H1 (cell line): ENCODE data around the gene GLT8D1. TPM values are rescaled to one million over a fixed set of nuclear protein-coding genes. Genes with fewer than 3 reads are reported as not detected.
A peak's percentile ranks its signal among the peaks of the same experiment; 100 is the strongest.

Experiments
- CTCF ChIA-PET: fragments of 300-600 bp; sonication (Branson Sonifier 250); formaldehyde crosslinking; loops from one replicate; lab custom pipeline; 2021; ENCODE audit not compliant: partially characterized antibody; lab: Charles Lee
- POLR2A ChIA-PET: fragments of 300-600 bp; sonication (Branson Sonifier 250); formaldehyde crosslinking; loops from one replicate; lab custom pipeline; 2021; ENCODE audit warnings: inconsistent platforms; ENCODE audit not compliant: partially characterized antibody; lab: Charles Lee
- DNase-seq, 2 experiments: peaks; one replicate each; pipeline versions ENCODE4 v3.0.0 to v3.0.0-alpha.2; 2010 to 2022; ENCODE audit warnings: low spot score in 2 of 2, low read depth in 1 of 2, mixed read lengths in 1 of 2
- FAIRE-seq: peaks from 2 replicates; lab custom pipeline; 2011; peaks lifted over from hg19 to GRCh38; lab: Jason Lieb, UNC
- H2AFZ ChIP-seq: 2 replicates; pipeline ENCODE4 v1.8.1; 2012; ENCODE audit warnings: low read length, inconsistent platforms
- H2AK5ac ChIP-seq: 2 replicates; pipeline ENCODE4 v1.6.1; 2013; ENCODE audit warnings: low read depth, low read length
- H2BK120ac ChIP-seq: replicated peaks from 2 replicates; pipeline ENCODE3; 2013; ENCODE audit warnings: low read depth, low read length, inconsistent platforms
- H2BK12ac ChIP-seq: 2 replicates; pipeline ENCODE4 v1.6.1; 2013; ENCODE audit warnings: low read depth, low read length
- H2BK15ac ChIP-seq: 2 replicates; pipeline ENCODE4 v1.6.1; 2013; ENCODE audit warnings: low read length
- H2BK20ac ChIP-seq: 2 replicates; pipeline ENCODE4 v1.6.1; 2013; ENCODE audit warnings: low read length
- H2BK5ac ChIP-seq: 2 replicates; pipeline ENCODE4 v1.6.1; 2013; ENCODE audit warnings: low read depth, low read length
- H3K14ac ChIP-seq: 2 replicates; pipeline ENCODE4 v1.6.1; 2013; ENCODE audit warnings: inconsistent platforms; ENCODE audit not compliant: insufficient read length
- H3K18ac ChIP-seq: 2 replicates; pipeline ENCODE4 v1.6.1; 2013; ENCODE audit warnings: low read length; ENCODE audit errors: extremely low read depth
- H3K23ac ChIP-seq: 2 replicates; pipeline ENCODE4 v1.6.1; 2013; ENCODE audit warnings: inconsistent platforms; ENCODE audit not compliant: insufficient read length
- H3K23me2 ChIP-seq: 2 replicates; pipeline ENCODE4 v1.6.1; 2013; ENCODE audit warnings: low read depth, low read length
- H3K27ac ChIP-seq: 2 replicates; pipeline ENCODE4 v1.6.1; 2011; ENCODE audit warnings: low read depth, low read length, inconsistent platforms
- H3K27me3 ChIP-seq, 4 experiments: replicated peaks in 1 of 4; 1 replicate in 1 of 4; 2 replicates in 3 of 4; pipeline versions ENCODE4 v1.6.1 to v1.8.1; 2011 to 2013; ENCODE audit warnings: low read length in 3 of 4, mild to moderate bottlenecking in 3 of 4, inconsistent platforms in 2 of 4, mixed read lengths in 2 of 4, moderate library complexity in 1 of 4; ENCODE audit not compliant: control insufficient read depth in 3 of 4, insufficient read depth in 3 of 4; ENCODE audit errors: extremely low read depth in 1 of 4
- H3K36me3 ChIP-seq, 4 experiments: 2 replicates each; pipeline versions ENCODE4 v1.6.1 to v1.8.1; 2011 to 2013; ENCODE audit warnings: mild to moderate bottlenecking in 4 of 4, low read length in 3 of 4, moderate library complexity in 2 of 4, control low read depth in 1 of 4, inconsistent platforms in 1 of 4; ENCODE audit not compliant: insufficient read depth in 4 of 4, control insufficient read depth in 2 of 4
- H3K4ac ChIP-seq: replicated peaks from 2 replicates; pipeline ENCODE3; 2013; ENCODE audit warnings: low read length, low read depth, mixed read lengths, inconsistent platforms; ENCODE audit not compliant: insufficient read length
- H3K4me1 ChIP-seq, 4 experiments: replicated peaks in 1 of 4; 1 replicate in 1 of 4; 2 replicates in 3 of 4; pipeline versions ENCODE4 v1.6.1 to v1.8.1; 2011 to 2013; ENCODE audit warnings: low read length in 3 of 4, inconsistent platforms in 2 of 4, mixed read lengths in 1 of 4; ENCODE audit not compliant: insufficient read depth in 4 of 4, control insufficient read depth in 3 of 4
- H3K4me2 ChIP-seq, 2 experiments: 2 replicates each; pipeline versions ENCODE4 v1.6.1 to v1.8.1; 2011 to 2013; ENCODE audit warnings: low read depth in 2 of 2, low read length in 2 of 2, control low read depth in 1 of 2, inconsistent platforms in 1 of 2, mild to moderate bottlenecking in 1 of 2; ENCODE audit not compliant: insufficient read depth in 1 of 2
- H3K4me3 ChIP-seq, 4 experiments: fragments of 200-600, 300-600 bp in 1 of 4; sonication (generic), shearing (Covaris generic), sonication (Bioruptor Twin) in 1 of 4; 2 replicates each; pipeline versions ENCODE4 v1.5.1 to v1.8.1; 2011 to 2016; ENCODE audit warnings: low read length in 4 of 4, low read depth in 3 of 4, control low read depth in 2 of 4, inconsistent platforms in 2 of 4, mild to moderate bottlenecking in 2 of 4, mixed read lengths in 1 of 4, moderate library complexity in 1 of 4; ENCODE audit not compliant: insufficient read depth in 2 of 4; ENCODE audit errors: extremely low read depth in 1 of 4
- H3K56ac ChIP-seq: replicated peaks from 2 replicates; pipeline ENCODE3; 2013; ENCODE audit warnings: low read depth, mild to moderate bottlenecking, mixed read lengths, low read length, inconsistent platforms; ENCODE audit not compliant: insufficient read length
- H3K79me1 ChIP-seq: 2 replicates; pipeline ENCODE4 v1.6.1; 2013; ENCODE audit warnings: low read depth, low read length, control low read depth
- H3K79me2 ChIP-seq, 2 experiments: 2 replicates each; pipeline versions ENCODE4 v1.6.1 to v1.8.1; 2012 to 2013; ENCODE audit warnings: low read length in 2 of 2, mild to moderate bottlenecking in 2 of 2, inconsistent platforms in 1 of 2; ENCODE audit not compliant: insufficient read depth in 2 of 2, control insufficient read depth in 1 of 2
- H3K9ac ChIP-seq, 4 experiments: replicated peaks in 1 of 4; 1 replicate in 1 of 4; 2 replicates in 3 of 4; pipeline versions ENCODE4 v1.6.1 to v1.8.1; 2011 to 2013; ENCODE audit warnings: low read depth in 3 of 4, low read length in 3 of 4, control low read depth in 2 of 4, mild to moderate bottlenecking in 2 of 4, moderate library complexity in 2 of 4, inconsistent platforms in 1 of 4; ENCODE audit errors: extremely low read depth in 1 of 4
- H3K9me3 ChIP-seq, 2 experiments: 2 replicates each; pipeline versions ENCODE4 v1.6.1 to v1.8.1; 2012 to 2013; ENCODE audit warnings: mild to moderate bottlenecking in 2 of 2, moderate library complexity in 2 of 2, control low read depth in 1 of 2, inconsistent platforms in 1 of 2, low read depth in 1 of 2, low read length in 1 of 2, mixed read lengths in 1 of 2; ENCODE audit not compliant: insufficient read depth in 2 of 2
- H4K20me1 ChIP-seq, 2 experiments: replicated peaks in 1 of 2; 2 replicates each; pipeline versions ENCODE3 to v1.8.1; 2011 to 2013; ENCODE audit warnings: inconsistent platforms in 2 of 2, low read length in 2 of 2, mild to moderate bottlenecking in 1 of 2; ENCODE audit not compliant: insufficient read depth in 2 of 2, control insufficient read depth in 1 of 2
- H4K5ac ChIP-seq: 2 replicates; pipeline ENCODE4 v1.6.1; 2013; ENCODE audit warnings: low read length, low read depth, mixed read lengths, inconsistent platforms; ENCODE audit not compliant: insufficient read length
- H4K8ac ChIP-seq: 2 replicates; pipeline ENCODE4 v1.8.0; 2013; ENCODE audit warnings: mild to moderate bottlenecking, moderate library complexity, low read length, inconsistent platforms; ENCODE audit not compliant: insufficient read depth; ENCODE audit errors: extremely low read depth
- H4K91ac ChIP-seq: replicated peaks from 2 replicates; pipeline ENCODE3; 2013; ENCODE audit warnings: low read length, mixed read lengths, inconsistent platforms; ENCODE audit not compliant: insufficient read length
- CTBP2 ChIP-seq: IDR thresholded peaks from 2 replicates; pipeline ENCODE4 v1.7.0; 2011; ENCODE audit warnings: borderline replicate concordance, mild to moderate bottlenecking, moderate library complexity, mixed read lengths, low read length; ENCODE audit not compliant: insufficient read depth, insufficient read length
- RBBP5 ChIP-seq: IDR thresholded peaks from 2 replicates; pipeline ENCODE4 v1.7.1; 2012; ENCODE audit warnings: low read depth, mild to moderate bottlenecking, inconsistent platforms, low read length, moderate library complexity, borderline replicate concordance
- WGBS, 2 experiments: shearing (Covaris generic) in 1 of 2; methylation state at CpG; one replicate each; pipeline versions ENCODE4 v1.1.6 to v1.1.7; 2013 to 2015; ENCODE audit warnings: low lambda C conversion rate in 2 of 2, mixed read lengths in 2 of 2, inconsistent platforms in 1 of 2, low coverage in 1 of 2, missing lambda C conversion rate in 1 of 2; ENCODE audit not compliant: insufficient replicate concordance in 2 of 2, insufficient coverage in 1 of 2, insufficient read length in 1 of 2; ENCODE audit errors: extremely low coverage in 1 of 2, missing lambda C conversion rate in 1 of 2; 5-methylcytosine and 5-hydroxymethylcytosine counted together
- polyA plus RNA-seq, 7 experiments: library from polyadenylated mRNA; depleted of rRNA in 3 of 7; stranded (reverse) in 5 of 7; unstranded in 2 of 7; fragments of >200 nt in 5 of 7; fragments of 200-250 nt in 2 of 7; gene quantifications; 1 replicate in 5 of 7; 2 replicates in 1 of 7; 4 replicates in 1 of 7; pipeline versions ENCODE4 v1.2.1 to v1.2.3, GENCODE V29; 2011 to 2013; ENCODE audit warnings: missing spikeins in 2 of 7, mixed read lengths in 2 of 7
- total RNA-seq: library from RNA; stranded (reverse); fragmentation: NEBNext Ultra II Directional; extraction: Animal tissue kit (Norgen Biotek cat#: 25700); gene quantifications from 2 replicates; pipeline ENCODE4 v1.2.1, GENCODE V29; 2021

The GLT8D1 gene
- total and polyA plus RNA-seq, 2 of the 8 experiments (the other 6 are each of a cell fraction or from before 2014, with no cell fraction given) = 29.0 to 33.6 TPM

DNA sequence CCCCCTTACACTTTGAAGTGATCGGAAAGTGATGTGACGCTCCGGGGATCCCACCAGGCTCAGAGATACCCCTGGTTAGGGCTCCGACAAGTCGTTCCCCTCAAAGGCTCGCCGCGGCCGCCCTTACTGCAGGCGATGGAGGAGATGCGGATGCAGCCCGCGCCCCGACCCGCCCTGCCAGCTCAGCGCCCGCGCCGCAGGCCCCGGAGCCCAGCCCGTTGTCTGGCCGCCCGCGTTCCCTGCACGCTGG, 228 bp downstream of the GLT8D1 start:
- TF ChIP-seq CTBP2 = no peak
- no peak for TF ChIP-seq RBBP5
- Histone ChIP-seq H4K5ac (peak overlapping the region; percentile 74), H3K56ac (peak overlapping the region; percentile 10), H3K23me2 (peaks cover 13% of the 10 kb centered on the region), H4K91ac (peak overlapping the region; percentile 81), H2BK20ac (no peak overlapping the region), H3K4me3 (peak overlapping the region; percentile 70 to 93 (median 82)), H3K79me1 (peaks cover 8% of the 10 kb centered on the region), H2BK15ac (no peak overlapping the region), H2AFZ (peak overlapping the region; percentile 93; the same call in 1 of the 2 replicates), H3K27ac (peak overlapping the region; percentile 70; the same call in 1 of the 2 replicates), H2BK12ac (no peak overlapping the region), H3K18ac (no peak overlapping the region; the same call in 1 of the 2 replicates), H3K4ac (no peak overlapping the region), H3K4me2 (peak overlapping the region; percentile 94 to 99), H3K36me3 (peaks cover 0 to 9% (median 1%) of the 10 kb centered on the region in 4 experiments; a peak in 3 of 8 replicates), H3K79me2 (peaks cover 0 to 34% of the 10 kb centered on the region in 2 experiments; a peak in 2 of 4 replicates), H3K9ac (peak overlapping the region; percentile 55 to 85 (median 68); a peak in 6 of 7 replicates), H3K4me1 (peaks cover 0 to 5% (median 2%) of the 10 kb centered on the region in 4 experiments; a peak in 5 of 7 replicates), H3K23ac (no peak overlapping the region), H4K8ac (peak overlapping the region; percentile 80; the same call in 1 of the 2 replicates), H3K14ac (no peak overlapping the region), H3K9me3 (no peaks in the 10 kb centered on the region), H4K20me1 (no peaks in the 10 kb centered on the region), H2AK5ac (no peak overlapping the region), H2BK120ac (no peak overlapping the region), H2BK5ac (peak overlapping the region; percentile 88; the same call in 1 of the 2 replicates), H3K27me3 (no peaks in the 10 kb centered on the region)
- DNase-seq (no peak), FAIRE-seq (no peak)
- ChIA-PET CTCF (interaction anchor here (1.0 kb wide), 1 partner anchor 9 kb away, joined by 3 read pairs; no protein-coding TSS in a partner anchor), POLR2A (interaction anchor here (0.6 to 18.8 kb wide), 5 partner anchors 10 to 338 kb away, joined by 3 to 347 read pairs (median 5); partner anchors contain the start of genes GNL3 and PBRM1)
- 2% methylated on average over 25 of the region's 25 CpGs; no CpG with 5 or more reads in 1 of the 2 experiments for WGBS, 2 experiments
